ENCODE results near the gene ATP10B.
A peak's percentile ranks its signal among the peaks of the same experiment; 100 is the strongest.

ATP10B gene

DNA sequence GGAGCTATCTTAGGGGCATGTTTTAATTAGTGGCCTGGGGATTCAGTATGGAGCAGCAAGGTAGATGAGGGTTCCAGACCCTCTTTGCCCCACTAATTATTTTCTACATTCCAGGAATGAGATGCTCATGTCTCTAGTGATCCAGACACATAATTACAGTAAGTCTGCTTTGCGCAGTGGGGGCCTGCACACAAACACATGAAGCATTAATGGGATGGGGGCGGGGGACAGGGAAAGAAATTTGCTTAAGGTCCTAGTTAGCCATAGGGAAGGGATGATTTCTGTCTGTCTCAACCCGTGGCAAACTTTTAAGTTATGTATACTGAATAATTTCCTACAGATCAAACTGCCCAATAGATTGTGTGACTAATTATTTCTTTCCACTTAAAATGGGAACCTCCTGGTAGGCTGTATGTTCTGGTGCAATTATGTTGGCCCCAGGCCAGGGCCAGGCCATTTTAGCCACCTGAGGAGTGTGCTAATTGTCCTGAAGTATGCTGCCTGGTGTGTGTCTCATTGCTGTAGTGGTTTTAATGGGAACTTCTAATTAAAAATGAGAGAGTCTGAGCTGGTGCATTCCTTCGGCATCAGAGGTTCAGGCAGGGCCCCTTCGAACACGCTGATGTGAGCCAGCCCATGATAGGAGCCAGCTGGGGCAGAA, 295.9 kb downstream of the ATP10B start:
- no peak for DNase-seq (ENCODE audit: low read depth in 2 of 2)

DNA sequence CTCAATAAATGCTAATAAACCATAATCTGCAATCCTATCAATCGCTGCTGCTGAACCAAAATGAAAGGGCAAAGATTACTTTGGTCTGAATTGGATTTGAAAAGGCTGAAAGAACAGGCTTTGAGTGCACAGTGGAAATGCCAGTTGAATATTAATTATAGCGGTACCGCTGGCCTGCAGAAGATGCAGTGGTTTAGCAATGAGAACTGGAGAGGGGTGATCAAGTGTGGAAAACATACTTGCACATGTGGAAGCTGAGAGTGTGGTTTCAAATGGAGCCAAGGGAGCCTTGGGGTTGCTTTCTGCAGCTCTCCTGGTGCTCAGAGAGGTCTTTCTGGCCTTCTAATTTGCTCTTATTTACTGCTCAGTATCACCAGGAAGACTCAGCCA, 296.4 kb downstream of the ATP10B start:
- DNase-seq (ENCODE audit: low read depth in 2 of 2), result no peak

GRCh38 chr5:160550075-160550474, 301.9 kb downstream of the ATP10B start:
- no peak for DNase-seq (ENCODE audit: low read depth in 2 of 2)

DNA sequence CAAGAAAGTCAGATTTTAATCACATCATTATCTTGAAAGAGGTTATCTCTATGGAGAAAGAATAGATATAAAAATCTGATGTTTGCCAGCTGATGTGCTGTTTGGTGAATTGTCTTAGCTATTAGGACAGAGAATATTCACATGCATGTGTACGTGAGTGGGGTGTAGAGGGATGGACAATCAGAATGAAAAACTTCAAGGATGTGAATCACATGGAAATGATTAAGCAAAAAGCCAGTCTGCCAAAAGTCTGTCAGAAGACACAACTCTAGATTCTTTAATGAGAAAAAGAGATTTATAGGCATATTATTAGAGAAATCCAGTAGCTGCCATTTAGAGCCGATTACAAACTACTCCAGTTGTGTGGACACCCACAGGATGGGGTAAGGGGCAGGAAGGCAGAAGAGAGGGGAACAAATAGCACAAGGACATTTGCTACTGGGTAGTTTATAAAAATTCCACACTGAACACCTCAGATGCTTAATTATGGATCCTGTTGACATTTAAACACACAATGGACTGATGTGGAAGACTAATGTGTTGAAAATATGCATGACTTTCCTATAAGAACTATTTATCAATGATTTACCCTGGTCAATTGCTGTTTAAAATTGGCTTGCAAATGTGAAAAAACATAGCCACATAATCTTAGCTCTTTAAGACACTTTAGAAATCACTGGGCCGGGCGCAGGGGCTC, 302.9 kb downstream of the ATP10B start:
- no peak for DNase-seq (ENCODE audit: low read depth in 2 of 2)

- no peak for DNase-seq (ENCODE audit: low read depth in 2 of 2)
Measured at GRCh38 chr5:160547872-160548271, 304.1 kb downstream of the ATP10B start.

- DNase-seq (ENCODE audit: low read depth in 2 of 2), result no peak
Measured at GRCh38 chr5:160547061-160547460, 304.9 kb downstream of the ATP10B start.

GRCh38 chr5:160545832-160546231, 306.2 kb downstream of the ATP10B start:
- DNase-seq (ENCODE audit: low read depth in 2 of 2), result no peak

GRCh38 chr5:160543395-160543794, 308.6 kb downstream of the ATP10B start:
- no peak for DNase-seq (ENCODE audit: low read depth in 2 of 2)

GRCh38 chr5:160542840-160543239, 309.2 kb downstream of the ATP10B start:
- DNase-seq (ENCODE audit: low read depth in 2 of 2), result no peak

DNA sequence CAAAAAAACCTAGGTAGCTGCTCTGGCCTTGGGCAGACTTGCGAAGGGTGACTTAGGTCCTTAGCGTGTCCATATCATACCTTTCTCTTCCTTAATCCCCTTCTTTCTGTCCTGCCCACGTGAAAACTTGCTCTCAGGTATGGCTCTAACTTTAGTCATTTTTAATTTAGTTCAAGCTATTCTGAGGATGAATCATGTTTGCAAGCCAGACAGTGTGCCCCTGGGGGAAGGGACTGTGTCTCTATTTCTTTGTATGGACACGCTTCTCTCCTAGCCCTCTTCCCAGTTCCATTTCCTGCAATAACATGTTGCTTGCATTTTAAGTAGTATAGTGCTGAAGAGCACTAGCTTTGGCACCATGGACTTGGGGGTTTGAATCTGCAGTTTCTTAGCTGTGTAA, 309.7 kb downstream of the ATP10B start:
- DNase-seq (ENCODE audit: low read depth in 2 of 2), result no peak

- peak in 1 of 2 donors; percentile 0 for DNase-seq (ENCODE audit: low read depth in 2 of 2)
Measured at GRCh38 chr5:160539431-160539830, 312.6 kb downstream of the ATP10B start.

DNA sequence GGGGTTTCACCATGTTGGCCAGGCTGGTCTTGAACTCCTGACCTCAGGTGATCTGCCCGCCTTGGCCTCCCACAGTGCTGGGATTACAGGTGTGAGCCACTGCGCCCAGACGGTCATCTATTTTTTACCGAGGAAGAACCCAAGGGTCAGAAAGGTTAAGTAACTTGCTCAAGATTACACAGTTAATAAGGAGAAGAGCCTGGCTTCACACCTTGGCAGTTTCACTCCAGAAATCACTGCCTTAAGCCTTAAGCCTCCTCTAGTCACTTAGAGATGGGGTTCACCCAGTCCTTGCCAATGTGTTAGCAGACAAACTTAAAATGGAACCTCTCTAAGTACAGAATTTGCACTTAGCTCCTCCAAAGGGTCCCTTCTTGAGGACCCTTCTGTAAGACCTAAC, 314.1 kb downstream of the ATP10B start:
- no peak for DNase-seq (ENCODE audit: low read depth in 2 of 2)

DNA sequence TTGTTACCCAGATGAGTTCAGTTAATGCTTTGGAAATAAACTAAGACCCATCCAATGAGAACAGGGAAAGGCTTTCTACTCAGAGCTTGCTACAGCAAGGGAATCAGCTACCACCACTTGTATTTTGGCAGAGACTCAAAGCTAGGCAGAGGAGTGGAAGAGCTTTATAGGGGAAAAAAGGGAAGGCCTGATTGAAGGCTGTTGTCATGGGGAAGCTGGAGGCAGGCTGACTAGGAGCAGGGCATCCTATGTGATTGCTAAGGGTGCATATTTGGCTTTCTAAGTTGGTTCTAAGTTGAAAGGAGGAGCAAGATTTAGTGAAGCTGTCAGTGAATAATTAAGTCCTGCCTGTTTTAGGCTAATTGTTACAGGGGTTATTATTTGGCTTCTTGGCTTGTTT, 314.9 kb downstream of the ATP10B start:
- DNase-seq (ENCODE audit: low read depth in 2 of 2), result no peak

DNA sequence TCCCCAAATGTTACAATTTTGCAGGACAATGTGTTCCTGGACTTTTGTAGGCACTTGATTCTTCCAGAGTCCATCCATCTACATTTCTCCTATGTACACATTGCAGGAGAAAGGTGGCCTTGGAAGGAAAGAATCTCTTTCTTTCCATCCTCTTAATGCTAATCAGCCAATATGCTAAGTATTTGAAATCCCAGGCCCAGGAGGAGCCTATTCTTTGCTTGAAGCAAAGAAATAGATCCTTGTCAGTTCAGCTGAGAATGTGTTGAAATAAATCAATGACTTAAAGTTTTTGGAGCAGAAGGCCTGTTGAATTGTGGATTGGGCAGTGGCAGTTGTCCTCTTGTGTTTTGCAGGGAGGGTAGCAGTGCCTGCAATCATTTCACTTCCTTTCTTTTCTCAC, 317.1 kb downstream of the ATP10B start:
- DNase-seq (ENCODE audit: low read depth in 2 of 2), result no peak

DNA sequence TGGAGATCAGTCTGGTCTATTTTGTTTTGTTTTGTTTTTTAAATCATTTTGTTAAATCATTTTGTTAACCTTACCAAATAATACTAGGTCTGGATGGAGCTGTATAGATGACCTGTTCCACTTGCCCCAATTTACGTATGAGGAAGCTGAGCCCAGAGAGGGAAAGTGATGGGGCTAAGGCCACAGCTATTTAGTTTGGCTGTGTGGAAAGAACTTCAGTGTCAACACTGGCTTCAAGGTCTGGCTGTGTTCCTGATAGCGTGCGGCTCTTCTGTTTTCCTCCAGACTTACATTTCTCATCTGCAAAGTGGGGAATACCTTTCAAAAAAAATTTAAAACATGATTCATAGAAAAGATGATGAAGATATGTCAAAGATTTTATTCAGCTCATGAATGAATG, 317.9 kb downstream of the ATP10B start:
- no peak for DNase-seq (ENCODE audit: low read depth in 2 of 2)

DNA sequence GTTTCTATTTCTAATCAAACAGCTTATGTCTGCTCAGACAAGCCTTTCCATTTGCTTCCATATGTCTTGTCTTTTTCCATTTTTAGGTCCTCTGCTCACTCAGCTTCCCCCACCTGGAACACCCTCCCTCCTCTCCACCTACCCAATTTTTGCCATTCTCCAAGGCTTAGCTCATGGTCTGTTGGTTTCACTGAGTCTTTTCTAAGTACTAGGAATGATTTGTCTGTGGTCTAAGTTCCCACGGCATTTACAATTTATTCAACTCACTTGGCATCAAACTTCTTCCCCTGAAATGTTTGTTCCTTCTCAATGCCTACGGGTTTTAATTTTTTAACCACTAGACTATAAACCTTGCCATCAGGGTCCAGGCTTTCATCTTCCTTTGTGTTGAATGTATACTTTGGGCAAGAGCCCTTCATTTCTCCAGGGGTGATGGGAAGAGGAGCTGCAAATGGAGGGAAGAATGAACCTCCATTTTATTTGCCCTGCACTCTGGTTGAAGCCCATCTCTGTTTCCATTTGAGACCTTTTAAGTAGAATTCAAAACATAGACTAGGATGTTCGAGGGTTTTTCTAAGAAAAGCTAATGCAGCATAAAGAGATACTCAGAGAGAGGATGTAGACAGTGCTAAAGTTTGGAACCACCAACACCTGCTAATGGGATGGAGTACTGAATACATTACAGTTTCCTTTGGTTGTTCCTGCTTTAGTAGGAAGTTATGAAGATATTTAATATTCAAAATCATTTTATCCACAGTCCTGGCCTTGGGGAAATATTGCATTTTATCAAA, 326.3 kb downstream of the ATP10B start:
- DNase-seq (ENCODE audit: low read depth in 2 of 2), result no peak

DNA sequence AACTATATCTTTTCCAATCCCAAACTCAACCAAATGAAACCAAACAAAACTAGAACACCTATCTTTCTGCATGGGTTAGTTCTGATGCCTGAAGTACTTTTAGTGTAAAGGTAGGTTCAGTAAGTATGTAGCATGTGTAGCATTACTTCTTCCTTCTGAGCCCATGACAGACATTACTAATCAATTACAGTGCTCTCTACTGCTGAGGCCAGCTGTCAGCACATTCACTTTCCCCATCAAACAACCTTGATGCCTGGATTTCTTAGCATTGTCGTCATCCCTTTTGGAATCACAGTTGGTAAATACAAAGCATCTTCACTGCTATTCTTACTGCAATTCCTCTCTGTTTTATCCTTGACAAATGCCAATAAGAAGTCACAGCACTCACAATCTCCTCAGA, 327.2 kb downstream of the ATP10B start:
- no peak for DNase-seq (ENCODE audit: low read depth in 2 of 2)

GRCh38 chr5:160523502-160524163, 328.4 kb downstream of the ATP10B start:
- no peak for DNase-seq (ENCODE audit: low read depth in 2 of 2)

DNA sequence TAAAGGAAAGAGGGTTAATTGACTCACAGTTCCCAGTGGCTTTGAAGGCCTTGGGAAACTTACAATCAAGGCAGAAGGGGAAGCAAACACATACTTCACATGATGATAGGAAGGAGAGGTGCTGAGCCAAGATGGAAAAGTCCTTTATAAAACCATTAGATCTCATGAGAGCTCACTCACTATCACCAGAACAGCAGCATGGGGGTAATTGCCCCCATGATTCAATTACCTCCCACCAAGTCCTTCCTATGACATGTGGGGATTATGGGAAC, 330.7 kb downstream of the ATP10B start:
- DNase-seq (ENCODE audit: low read depth in 2 of 2), result no peak

- no peak for DNase-seq (ENCODE audit: low read depth in 2 of 2)
Measured at GRCh38 chr5:160520609-160521391, 331.2 kb downstream of the ATP10B start.

GRCh38 chr5:160516696-160517530, 335.1 kb downstream of the ATP10B start:
- DNase-seq (ENCODE audit: low read depth in 2 of 2), result no peak
